Endothelial cell of umbilical vein (primary cell): Measurements from ENCODE around the gene LTBP1. TPM values are rescaled to one million over a fixed set of nuclear protein-coding genes. Genes with fewer than 3 reads are reported as not detected.

Source experiments
- BruUV-seq: library from RNA; stranded (reverse); fragments of 400-500 nt; replicated peaks from 2 replicates; lab custom pipeline; 2021; lab: Mats Ljungman, UMichigan
- CTCF ChIA-PET: fragments of 300-600, 350-600 bp; sonication (Branson Sonifier 250); formaldehyde crosslinking; loops from one replicate; lab custom pipeline; 2021; ENCODE audit warnings: antibody characterized with exemption, inconsistent platforms; lab: Charles Lee
- POLR2A ChIA-PET: fragments of 300-600, 350-600 bp; sonication (Branson Sonifier 250); formaldehyde crosslinking; loops from one replicate; lab custom pipeline; 2021; ENCODE audit warnings: antibody characterized with exemption, inconsistent platforms; lab: Charles Lee
- DNase-seq: peaks from one replicate; pipeline ENCODE4 v3.0.0-alpha.2; 2011; ENCODE audit warnings: low read depth, low spot score
- FAIRE-seq: peaks from 2 replicates; lab custom pipeline; 2011; peaks lifted over from hg19 to GRCh38; lab: Jason Lieb, UNC
- H2AFZ ChIP-seq: 2 replicates; pipeline ENCODE4 v1.6.0; 2012; ENCODE audit warnings: low read depth, low read length, control low read depth, inconsistent platforms
- H3K27ac ChIP-seq: 2 replicates; pipeline ENCODE4 v1.5.1; 2011; ENCODE audit warnings: low read depth, mild to moderate bottlenecking, control low read depth, low read length, moderate library complexity; ENCODE audit not compliant: insufficient read depth
- H3K27me3 ChIP-seq, 2 experiments: 2 replicates each; pipeline versions ENCODE4 v1.6.0 to v1.6.1; 2011; ENCODE audit warnings: low read length in 2 of 2, mixed read lengths in 1 of 2; ENCODE audit not compliant: control insufficient read depth in 2 of 2, insufficient read depth in 2 of 2
- H3K36me3 ChIP-seq, 2 experiments: 2 replicates in 1 of 2; 3 replicates in 1 of 2; pipeline ENCODE4 v1.5.1; 2011; ENCODE audit warnings: low read length in 2 of 2, mild to moderate bottlenecking in 1 of 2, moderate library complexity in 1 of 2; ENCODE audit not compliant: control insufficient read depth in 2 of 2, insufficient read depth in 2 of 2; ENCODE audit errors: extremely low read depth in 1 of 2
- H3K4me1 ChIP-seq: 3 replicates; pipeline ENCODE4 v1.5.1; 2011; ENCODE audit warnings: mild to moderate bottlenecking, low read length; ENCODE audit not compliant: control insufficient read depth, insufficient read depth; ENCODE audit errors: extremely low read depth
- H3K4me2 ChIP-seq: 2 replicates; pipeline ENCODE4 v1.6.1; 2011; ENCODE audit warnings: low read length, control low read depth, mixed read lengths; ENCODE audit not compliant: insufficient read depth
- H3K4me3 ChIP-seq, 3 experiments: fragments of 200-600 bp in 1 of 3; sonication (generic), shearing (Covaris generic) in 1 of 3; replicated peaks in 1 of 3; 2 replicates each; pipeline ENCODE4 v1.5.1; 2011 to 2016; ENCODE audit warnings: control low read depth in 3 of 3, low read length in 3 of 3, mild to moderate bottlenecking in 2 of 3, inconsistent platforms in 1 of 3, low read depth in 1 of 3, moderate library complexity in 1 of 3; ENCODE audit not compliant: insufficient read depth in 1 of 3
- H3K79me2 ChIP-seq: 2 replicates; pipeline ENCODE4 v1.6.0; 2012; ENCODE audit warnings: low read length, inconsistent platforms; ENCODE audit not compliant: control insufficient read depth, insufficient read depth
- H3K9ac ChIP-seq: replicated peaks from 2 replicates; pipeline ENCODE3; 2011; ENCODE audit warnings: low read length, control low read depth; ENCODE audit not compliant: insufficient read depth; ENCODE audit errors: extremely low read depth
- H3K9me1 ChIP-seq: replicated peaks from 3 replicates; pipeline ENCODE4 v1.6.0; 2011; ENCODE audit warnings: mild to moderate bottlenecking, low read length; ENCODE audit not compliant: control insufficient read depth, insufficient read depth; ENCODE audit errors: extremely low read depth
- H3K9me3 ChIP-seq: replicated peaks from 2 replicates; pipeline ENCODE4 v1.5.1; 2012; ENCODE audit warnings: low read length, inconsistent platforms; ENCODE audit not compliant: control insufficient read depth, insufficient read depth
- H4K20me1 ChIP-seq: replicated peaks from 2 replicates; pipeline ENCODE3; 2011; ENCODE audit warnings: mild to moderate bottlenecking, low read length; ENCODE audit not compliant: control insufficient read depth, insufficient read depth; ENCODE audit errors: extremely low read depth
- CTCF ChIP-seq, 2 donors: IDR thresholded peaks; 1 replicate in 1 of 2; 2 replicates in 1 of 2; pipeline ENCODE4 v1.5.1; 2011; ENCODE audit warnings: low read length in 2 of 2, mild to moderate bottlenecking in 2 of 2, moderate library complexity in 2 of 2, control low read depth in 1 of 2, inconsistent platforms in 1 of 2, low read depth in 1 of 2; ENCODE audit not compliant: insufficient read depth in 1 of 2; ENCODE audit errors: extremely low read depth in 1 of 2
- EZH2 ChIP-seq: IDR thresholded peaks from 2 replicates; pipeline ENCODE4 v1.6.1; 2012; ENCODE audit warnings: borderline replicate concordance, low read depth, mild to moderate bottlenecking, moderate library complexity, low read length, inconsistent platforms; ENCODE audit not compliant: severe bottlenecking
- FOS ChIP-seq: IDR thresholded peaks from 2 replicates; pipeline ENCODE4 v1.6.1; 2011; ENCODE audit warnings: mild to moderate bottlenecking, low read length, moderate library complexity, borderline replicate concordance; ENCODE audit not compliant: insufficient read depth
- GATA2 ChIP-seq: IDR thresholded peaks from 2 replicates; pipeline ENCODE4 v1.7.0; 2011; ENCODE audit warnings: low read depth, mild to moderate bottlenecking, moderate library complexity, mixed read lengths, low read length; ENCODE audit not compliant: insufficient read length, insufficient read depth
- JUN ChIP-seq: IDR thresholded peaks from 2 replicates; pipeline ENCODE4 v1.6.1; 2011; ENCODE audit warnings: borderline replicate concordance, low read depth; ENCODE audit not compliant: insufficient read length, insufficient read depth
- MAX ChIP-seq: IDR thresholded peaks from 2 replicates; pipeline ENCODE4 v1.6.1; 2011; ENCODE audit not compliant: insufficient read depth, insufficient read length
- MYC ChIP-seq: IDR thresholded peaks from one replicate; pipeline ENCODE4 v1.6.1; 2011; ENCODE audit warnings: mild to moderate bottlenecking, low read depth, low read length
- POLR2A ChIP-seq: IDR thresholded peaks from 2 replicates; pipeline ENCODE4 v1.6.1; 2012; ENCODE audit warnings: low read depth, mild to moderate bottlenecking, control low read depth, low read length
- POLR2AphosphoS5 ChIP-seq: IDR thresholded peaks from 2 replicates; pipeline ENCODE4 v1.6.1; 2012; ENCODE audit warnings: low read depth, mild to moderate bottlenecking, control low read depth, low read length, moderate library complexity; ENCODE audit not compliant: insufficient read depth
- dilution Hi-C: fragments of 300-500 bp; cut with MboI; formaldehyde crosslinking; loops from one replicate; pipeline ENCODE4 v1.15.0; 2019; ENCODE audit warnings: low sequenced_read_pairs; ENCODE audit not compliant: extremely low pct_ligation_motif_present
- intact Hi-C: fragments of 100-400 bp; cut with micrococcal nuclease; formaldehyde crosslinking; loops from one replicate; pipeline ENCODE4 v1.10.0; 2022
- polyA plus RNA-seq, 4 experiments: library from polyadenylated mRNA; depleted of rRNA in 3 of 4; stranded (reverse) in 3 of 4; unstranded in 1 of 4; fragments of >200 nt; gene quantifications; 2 replicates each; pipeline versions ENCODE4 v1.2.1 to v1.2.3, GENCODE V29; 2011 to 2012; ENCODE audit warnings: missing spikeins in 1 of 4
- total RNA-seq: library from RNA; stranded (reverse); gene quantifications from 2 replicates; pipeline ENCODE4 v1.2.3, GENCODE V29; 2021

LTBP1 gene
- total and polyA plus RNA-seq, 2 donors (not counting 3 experiments of a cell fraction or from before 2014, with no cell fraction given), result 57.4 to 68.2 TPM

GRCh38 chr2:33351781-33352180 lies 405.0 kb downstream of the LTBP1 start:
- ChIA-PET CTCF (interaction anchor here (0.9 to 3.4 kb wide), 3 partner anchors 8 to 20 kb away, joined by 3 to 15 read pairs (median 4); no protein-coding TSS in a partner anchor), POLR2A (no interaction called here)
- intact Hi-C loops, result no loop called here
- Histone ChIP-seq H3K9me3 (peaks cover 4% of the 10 kb centered on the region), H3K4me1 (no peaks in the 10 kb centered on the region), H3K4me3 (no peak overlapping the region), H3K9ac (no peak overlapping the region), H2AFZ (no peak overlapping the region), H4K20me1 (no peaks in the 10 kb centered on the region), H3K36me3 (peaks cover 2 to 5% of the 10 kb centered on the region in 2 experiments), H3K9me1 (no peaks in the 10 kb centered on the region), H3K4me2 (no peak overlapping the region), H3K27ac (no peak overlapping the region), H3K79me2 (no peaks in the 10 kb centered on the region), H3K27me3 (no peaks in the 10 kb centered on the region)
- BruUV-seq, result no TSS peak
- dilution Hi-C loops, result no loop called here
- FAIRE-seq (no peak), DNase-seq (no peak)
- TF ChIP-seq GATA2 (no peak), FOS (no peak), POLR2AphosphoS5 (no peak), POLR2A (no peak), JUN (no peak), MYC (no peak), CTCF (IDR thresholded peaks at IDR 0.05; ENCODE audit: extremely low read depth in 1 of 2, insufficient read depth in 1 of 2, low read depth in 1 of 2, low read length in 2 of 2) (no peak), EZH2 (no peak), MAX (no peak)
